Endothelial cell of umbilical vein (primary cell): ENCODE results near the gene SIAH3. TPM values are rescaled to one million over a fixed set of nuclear protein-coding genes. Genes with fewer than 3 reads are reported as not detected.

Experiments
- BruUV-seq: library from RNA; stranded (reverse); fragments of 400-500 nt; replicated peaks from 2 replicates; lab custom pipeline; 2021; lab: Mats Ljungman, UMichigan
- CTCF ChIA-PET: fragments of 300-600, 350-600 bp; sonication (Branson Sonifier 250); formaldehyde crosslinking; loops from one replicate; lab custom pipeline; 2021; ENCODE audit warnings: antibody characterized with exemption, inconsistent platforms; lab: Charles Lee
- POLR2A ChIA-PET: fragments of 300-600, 350-600 bp; sonication (Branson Sonifier 250); formaldehyde crosslinking; loops from one replicate; lab custom pipeline; 2021; ENCODE audit warnings: antibody characterized with exemption, inconsistent platforms; lab: Charles Lee
- DNase-seq: peaks from one replicate; pipeline ENCODE4 v3.0.0-alpha.2; 2011; ENCODE audit warnings: low read depth, low spot score
- FAIRE-seq: peaks from 2 replicates; lab custom pipeline; 2011; peaks lifted over from hg19 to GRCh38; lab: Jason Lieb, UNC
- H2AFZ ChIP-seq: 2 replicates; pipeline ENCODE4 v1.6.0; 2012; ENCODE audit warnings: low read depth, low read length, control low read depth, inconsistent platforms
- H3K27ac ChIP-seq: 2 replicates; pipeline ENCODE4 v1.5.1; 2011; ENCODE audit warnings: low read depth, mild to moderate bottlenecking, control low read depth, low read length, moderate library complexity; ENCODE audit not compliant: insufficient read depth
- H3K27me3 ChIP-seq, 2 experiments: 2 replicates each; pipeline versions ENCODE4 v1.6.0 to v1.6.1; 2011; ENCODE audit warnings: low read length in 2 of 2, mixed read lengths in 1 of 2; ENCODE audit not compliant: control insufficient read depth in 2 of 2, insufficient read depth in 2 of 2
- H3K36me3 ChIP-seq, 2 experiments: 2 replicates in 1 of 2; 3 replicates in 1 of 2; pipeline ENCODE4 v1.5.1; 2011; ENCODE audit warnings: low read length in 2 of 2, mild to moderate bottlenecking in 1 of 2, moderate library complexity in 1 of 2; ENCODE audit not compliant: control insufficient read depth in 2 of 2, insufficient read depth in 2 of 2; ENCODE audit errors: extremely low read depth in 1 of 2
- H3K4me1 ChIP-seq: 3 replicates; pipeline ENCODE4 v1.5.1; 2011; ENCODE audit warnings: mild to moderate bottlenecking, low read length; ENCODE audit not compliant: control insufficient read depth, insufficient read depth; ENCODE audit errors: extremely low read depth
- H3K4me2 ChIP-seq: 2 replicates; pipeline ENCODE4 v1.6.1; 2011; ENCODE audit warnings: low read length, control low read depth, mixed read lengths; ENCODE audit not compliant: insufficient read depth
- H3K4me3 ChIP-seq, 3 experiments: fragments of 200-600 bp in 1 of 3; sonication (generic), shearing (Covaris generic) in 1 of 3; replicated peaks in 1 of 3; 2 replicates each; pipeline ENCODE4 v1.5.1; 2011 to 2016; ENCODE audit warnings: control low read depth in 3 of 3, low read length in 3 of 3, mild to moderate bottlenecking in 2 of 3, inconsistent platforms in 1 of 3, low read depth in 1 of 3, moderate library complexity in 1 of 3; ENCODE audit not compliant: insufficient read depth in 1 of 3
- H3K79me2 ChIP-seq: 2 replicates; pipeline ENCODE4 v1.6.0; 2012; ENCODE audit warnings: low read length, inconsistent platforms; ENCODE audit not compliant: control insufficient read depth, insufficient read depth
- H3K9ac ChIP-seq: replicated peaks from 2 replicates; pipeline ENCODE3; 2011; ENCODE audit warnings: low read length, control low read depth; ENCODE audit not compliant: insufficient read depth; ENCODE audit errors: extremely low read depth
- H3K9me1 ChIP-seq: replicated peaks from 3 replicates; pipeline ENCODE4 v1.6.0; 2011; ENCODE audit warnings: mild to moderate bottlenecking, low read length; ENCODE audit not compliant: control insufficient read depth, insufficient read depth; ENCODE audit errors: extremely low read depth
- H3K9me3 ChIP-seq: replicated peaks from 2 replicates; pipeline ENCODE4 v1.5.1; 2012; ENCODE audit warnings: low read length, inconsistent platforms; ENCODE audit not compliant: control insufficient read depth, insufficient read depth
- H4K20me1 ChIP-seq: replicated peaks from 2 replicates; pipeline ENCODE3; 2011; ENCODE audit warnings: mild to moderate bottlenecking, low read length; ENCODE audit not compliant: control insufficient read depth, insufficient read depth; ENCODE audit errors: extremely low read depth
- EZH2 ChIP-seq: IDR thresholded peaks from 2 replicates; pipeline ENCODE4 v1.6.1; 2012; ENCODE audit warnings: borderline replicate concordance, low read depth, mild to moderate bottlenecking, moderate library complexity, low read length, inconsistent platforms; ENCODE audit not compliant: severe bottlenecking
- FOS ChIP-seq: IDR thresholded peaks from 2 replicates; pipeline ENCODE4 v1.6.1; 2011; ENCODE audit warnings: mild to moderate bottlenecking, low read length, moderate library complexity, borderline replicate concordance; ENCODE audit not compliant: insufficient read depth
- GATA2 ChIP-seq: IDR thresholded peaks from 2 replicates; pipeline ENCODE4 v1.7.0; 2011; ENCODE audit warnings: low read depth, mild to moderate bottlenecking, moderate library complexity, mixed read lengths, low read length; ENCODE audit not compliant: insufficient read length, insufficient read depth
- JUN ChIP-seq: IDR thresholded peaks from 2 replicates; pipeline ENCODE4 v1.6.1; 2011; ENCODE audit warnings: borderline replicate concordance, low read depth; ENCODE audit not compliant: insufficient read length, insufficient read depth
- MAX ChIP-seq: IDR thresholded peaks from 2 replicates; pipeline ENCODE4 v1.6.1; 2011; ENCODE audit not compliant: insufficient read depth, insufficient read length
- MYC ChIP-seq: IDR thresholded peaks from one replicate; pipeline ENCODE4 v1.6.1; 2011; ENCODE audit warnings: mild to moderate bottlenecking, low read depth, low read length
- POLR2A ChIP-seq: IDR thresholded peaks from 2 replicates; pipeline ENCODE4 v1.6.1; 2012; ENCODE audit warnings: low read depth, mild to moderate bottlenecking, control low read depth, low read length
- POLR2AphosphoS5 ChIP-seq: IDR thresholded peaks from 2 replicates; pipeline ENCODE4 v1.6.1; 2012; ENCODE audit warnings: low read depth, mild to moderate bottlenecking, control low read depth, low read length, moderate library complexity; ENCODE audit not compliant: insufficient read depth
- dilution Hi-C: fragments of 300-500 bp; cut with MboI; formaldehyde crosslinking; loops from one replicate; pipeline ENCODE4 v1.15.0; 2019; ENCODE audit warnings: low sequenced_read_pairs; ENCODE audit not compliant: extremely low pct_ligation_motif_present
- intact Hi-C: fragments of 100-400 bp; cut with micrococcal nuclease; formaldehyde crosslinking; loops from one replicate; pipeline ENCODE4 v1.10.0; 2022
- polyA plus RNA-seq, 4 experiments: library from polyadenylated mRNA; depleted of rRNA in 3 of 4; stranded (reverse) in 3 of 4; unstranded in 1 of 4; fragments of >200 nt; gene quantifications; 2 replicates each; pipeline versions ENCODE4 v1.2.1 to v1.2.3, GENCODE V29; 2011 to 2012; ENCODE audit warnings: missing spikeins in 1 of 4
- total RNA-seq: library from RNA; stranded (reverse); gene quantifications from 2 replicates; pipeline ENCODE4 v1.2.3, GENCODE V29; 2021
- TF ChIP-seq, protein P1 (sequence below), 2 donors: IDR thresholded peaks; 1 replicate in 1 of 2; 2 replicates in 1 of 2; pipeline ENCODE4 v1.5.1; 2011; ENCODE audit warnings: low read length in 2 of 2, mild to moderate bottlenecking in 2 of 2, moderate library complexity in 2 of 2, control low read depth in 1 of 2, inconsistent platforms in 1 of 2, low read depth in 1 of 2; ENCODE audit not compliant: insufficient read depth in 1 of 2; ENCODE audit errors: extremely low read depth in 1 of 2

The SIAH3 gene
- total and polyA plus RNA-seq, 2 donors (not counting 3 experiments of a cell fraction or from before 2014, with no cell fraction given) = 0.03 TPM; not detected in 1

DNA sequence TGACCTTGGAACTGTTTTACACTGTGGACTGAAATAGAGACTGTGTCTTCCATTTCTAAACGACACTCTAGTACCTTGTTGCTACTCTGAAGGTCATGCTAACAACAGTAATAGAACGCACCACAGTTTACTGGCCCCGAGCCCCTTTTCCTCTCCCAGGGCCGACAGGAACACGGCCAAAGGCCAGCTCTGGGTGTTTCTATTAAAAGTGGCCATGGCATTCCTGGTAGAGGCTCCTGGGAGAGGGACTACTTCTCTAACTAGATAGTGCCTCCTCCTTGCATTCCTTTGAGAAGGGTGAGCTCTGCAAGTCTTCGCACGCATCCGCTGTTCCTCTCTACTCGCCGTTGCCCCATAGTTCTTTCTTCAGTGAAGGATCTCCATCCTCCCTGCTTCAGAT is 18.7 kb upstream of the SIAH3 start:
- DNase-seq = no peak
- no peaks in the 10 kb centered on the region for H3K36me3 ChIP-seq
- no peak overlapping the region for H3K9ac ChIP-seq
- no peak overlapping the region for H3K4me3 ChIP-seq
- H3K9me1 ChIP-seq = no peaks in the 10 kb centered on the region
- intact Hi-C loops = no loop called here
- peaks cover 8% of the 10 kb centered on the region for H3K4me1 ChIP-seq
- dilution Hi-C loops = no loop called here
- no peaks in the 10 kb centered on the region for H3K79me2 ChIP-seq
- TF ChIP-seq POLR2AphosphoS5 = no peak
- TF ChIP-seq, protein P1, sequence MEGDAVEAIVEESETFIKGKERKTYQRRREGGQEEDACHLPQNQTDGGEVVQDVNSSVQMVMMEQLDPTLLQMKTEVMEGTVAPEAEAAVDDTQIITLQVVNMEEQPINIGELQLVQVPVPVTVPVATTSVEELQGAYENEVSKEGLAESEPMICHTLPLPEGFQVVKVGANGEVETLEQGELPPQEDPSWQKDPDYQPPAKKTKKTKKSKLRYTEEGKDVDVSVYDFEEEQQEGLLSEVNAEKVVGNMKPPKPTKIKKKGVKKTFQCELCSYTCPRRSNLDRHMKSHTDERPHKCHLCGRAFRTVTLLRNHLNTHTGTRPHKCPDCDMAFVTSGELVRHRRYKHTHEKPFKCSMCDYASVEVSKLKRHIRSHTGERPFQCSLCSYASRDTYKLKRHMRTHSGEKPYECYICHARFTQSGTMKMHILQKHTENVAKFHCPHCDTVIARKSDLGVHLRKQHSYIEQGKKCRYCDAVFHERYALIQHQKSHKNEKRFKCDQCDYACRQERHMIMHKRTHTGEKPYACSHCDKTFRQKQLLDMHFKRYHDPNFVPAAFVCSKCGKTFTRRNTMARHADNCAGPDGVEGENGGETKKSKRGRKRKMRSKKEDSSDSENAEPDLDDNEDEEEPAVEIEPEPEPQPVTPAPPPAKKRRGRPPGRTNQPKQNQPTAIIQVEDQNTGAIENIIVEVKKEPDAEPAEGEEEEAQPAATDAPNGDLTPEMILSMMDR (IDR thresholded peaks at IDR 0.05; ENCODE audit: extremely low read depth in 1 of 2, insufficient read depth in 1 of 2, low read depth in 1 of 2, low read length in 2 of 2) = no peak
- TF ChIP-seq GATA2 = no peak
- TF ChIP-seq POLR2A = no peak
- no peak for TF ChIP-seq EZH2
- TF ChIP-seq FOS = no peak
- TF ChIP-seq MYC = no peak
- no peak for TF ChIP-seq JUN
- no peak for TF ChIP-seq MAX
- no peaks in the 10 kb centered on the region for H3K9me3 ChIP-seq
- H2AFZ ChIP-seq = no peak overlapping the region
- no peak overlapping the region for H3K27ac ChIP-seq
- no peaks in the 10 kb centered on the region for H4K20me1 ChIP-seq
- ChIA-PET POLR2A (no interaction called here), CTCF (no interaction called here)
- no peak overlapping the region for H3K4me2 ChIP-seq
- no TSS peak for BruUV-seq
- no peak for FAIRE-seq
- H3K27me3 ChIP-seq = peaks cover 3 to 4% of the 10 kb centered on the region in 2 experiments
